GM18508 (cell line): ENCODE data around the gene CRY1.

Experiments
- ATAC-seq: cut with Tn5 transposase; IDR thresholded peaks from one replicate; pipeline ENCODE4 v1.9.1; 2021; ENCODE audit warnings: moderate number of reproducible peaks; ENCODE audit not compliant: insufficient read depth, unreplicated experiment

The CRY1 gene

DNA sequence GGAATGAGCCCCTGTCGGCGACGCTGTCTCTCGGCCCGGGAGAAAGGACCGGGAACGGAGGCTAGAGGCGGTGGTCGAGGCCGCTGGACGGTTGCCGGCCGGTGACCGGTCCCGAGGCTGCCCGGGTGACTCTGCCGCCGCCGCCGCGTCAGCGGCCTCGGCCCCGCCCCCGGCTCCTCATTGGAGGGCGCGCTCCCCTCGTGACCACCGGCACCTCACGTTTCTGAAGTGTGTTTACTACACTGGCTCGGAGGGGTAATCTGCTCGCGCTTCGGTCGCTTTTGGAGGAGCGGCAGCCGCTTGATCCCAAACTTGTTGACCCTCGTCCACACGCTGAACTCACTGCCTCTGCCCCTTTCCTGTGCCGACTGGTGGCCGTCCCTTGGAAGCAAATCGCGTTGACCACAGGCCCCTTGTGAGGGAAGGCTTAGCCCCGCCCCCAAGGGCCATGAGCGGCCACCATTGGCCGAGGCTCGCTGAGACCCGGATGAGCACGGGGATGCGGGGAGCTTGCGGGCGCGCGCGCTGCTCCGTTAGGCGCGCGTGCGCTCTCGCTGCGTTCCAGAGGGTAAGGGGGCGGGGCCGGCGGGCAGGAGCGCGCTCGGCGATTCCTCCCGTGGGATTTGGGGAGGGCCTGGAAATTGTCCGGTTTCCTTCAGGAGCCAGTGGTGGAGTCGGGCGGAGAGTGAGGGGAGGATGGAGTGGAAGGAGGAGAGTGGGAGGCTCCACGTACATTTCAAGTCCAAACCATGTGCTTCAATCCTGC, at the start of gene CRY1:
Gene CRY1 (minus strand): TSS at position 133 of the 766 bp plus-strand sequence. CDS start 588 bp downstream, outside the sequence.
- peak; percentile 69 for ATAC-seq

DNA sequence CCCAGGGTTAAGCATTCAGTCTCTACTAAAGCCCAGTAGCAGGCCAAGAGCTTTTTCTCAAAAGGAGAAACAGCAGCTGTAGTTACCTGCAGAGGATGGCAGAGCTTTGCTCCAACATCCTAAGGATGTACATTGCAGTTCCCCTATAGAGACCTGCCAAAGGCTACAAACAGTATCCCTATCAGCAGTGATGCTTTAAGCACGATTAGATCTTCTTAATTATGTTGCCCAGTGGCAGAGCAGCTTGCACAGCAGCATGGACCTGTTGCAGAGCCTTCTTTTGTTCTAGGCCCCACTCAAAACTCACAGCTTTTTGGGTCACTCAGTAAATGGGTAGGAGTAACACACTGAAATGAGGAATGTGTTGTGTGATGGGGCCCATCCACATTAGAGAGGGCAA, 46.4 kb upstream of the CRY1 start:
- ATAC-seq: no peak

- no peak for ATAC-seq
Measured at GRCh38 chr12:107138990-107139389, 45.6 kb upstream of the CRY1 start.

- no peak for ATAC-seq
Measured at GRCh38 chr12:107135177-107135576, 41.8 kb upstream of the CRY1 start.

- ATAC-seq: no peak
Measured at GRCh38 chr12:107134558-107134957, 41.2 kb upstream of the CRY1 start.

DNA sequence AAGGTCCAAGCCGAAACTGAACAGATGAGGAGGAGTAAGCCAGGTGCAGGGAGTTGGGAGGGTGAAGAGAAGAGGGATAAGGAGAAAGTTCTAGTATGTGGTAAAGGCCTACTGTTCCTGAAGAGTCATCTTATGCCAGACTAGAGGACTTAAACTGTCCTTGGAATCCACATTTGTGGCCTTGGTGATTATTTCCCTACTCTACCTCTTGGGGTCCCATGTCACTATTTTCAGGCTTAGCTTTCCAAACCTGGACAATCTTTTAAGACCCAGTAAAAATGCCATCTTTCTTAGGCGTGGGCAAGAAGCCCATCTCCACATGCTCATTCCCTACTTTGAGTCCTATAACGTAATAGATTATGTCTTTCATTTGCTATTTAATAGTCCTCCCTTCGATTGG, 40.1 kb upstream of the CRY1 start:
- no peak for ATAC-seq

GRCh38 chr12:107131832-107132616, 38.7 kb upstream of the CRY1 start:
- no peak for ATAC-seq

DNA sequence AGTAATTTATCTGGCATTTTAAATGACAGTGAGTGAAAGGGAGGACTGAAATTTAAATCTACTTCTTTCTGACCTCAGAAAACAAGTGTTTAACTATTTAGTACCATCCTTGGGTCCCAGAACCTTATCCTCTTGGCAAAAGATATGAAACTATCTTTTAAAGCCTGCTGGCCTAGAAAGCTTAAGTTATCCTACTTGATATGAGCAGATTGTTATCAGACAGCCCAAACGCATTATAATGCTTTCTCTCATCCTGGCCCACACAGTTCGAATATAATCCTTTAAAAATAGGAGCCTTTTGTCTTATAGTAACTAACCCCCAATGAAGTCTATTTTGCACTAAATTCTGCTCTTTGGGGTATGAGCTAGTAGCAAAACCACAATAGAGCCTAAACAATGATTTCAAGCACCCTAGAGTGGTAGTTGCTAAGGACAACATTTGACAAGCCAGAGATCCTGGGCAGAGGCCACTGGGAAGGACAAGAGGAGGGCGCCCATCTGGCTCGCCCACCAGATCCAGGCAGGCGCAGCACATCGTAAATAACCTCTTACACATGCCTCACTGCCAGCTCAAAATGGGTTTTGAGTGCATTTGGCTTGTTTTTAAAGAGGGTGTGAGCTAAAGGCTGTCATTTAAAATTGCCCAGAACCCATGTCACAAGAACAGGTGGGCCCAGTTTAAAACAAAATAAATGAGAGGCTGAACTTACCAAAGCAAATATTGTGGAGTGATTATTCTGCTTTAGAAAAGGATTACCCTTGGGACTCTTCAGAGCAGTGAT, 37.7 kb upstream of the CRY1 start:
- ATAC-seq: no peak

DNA sequence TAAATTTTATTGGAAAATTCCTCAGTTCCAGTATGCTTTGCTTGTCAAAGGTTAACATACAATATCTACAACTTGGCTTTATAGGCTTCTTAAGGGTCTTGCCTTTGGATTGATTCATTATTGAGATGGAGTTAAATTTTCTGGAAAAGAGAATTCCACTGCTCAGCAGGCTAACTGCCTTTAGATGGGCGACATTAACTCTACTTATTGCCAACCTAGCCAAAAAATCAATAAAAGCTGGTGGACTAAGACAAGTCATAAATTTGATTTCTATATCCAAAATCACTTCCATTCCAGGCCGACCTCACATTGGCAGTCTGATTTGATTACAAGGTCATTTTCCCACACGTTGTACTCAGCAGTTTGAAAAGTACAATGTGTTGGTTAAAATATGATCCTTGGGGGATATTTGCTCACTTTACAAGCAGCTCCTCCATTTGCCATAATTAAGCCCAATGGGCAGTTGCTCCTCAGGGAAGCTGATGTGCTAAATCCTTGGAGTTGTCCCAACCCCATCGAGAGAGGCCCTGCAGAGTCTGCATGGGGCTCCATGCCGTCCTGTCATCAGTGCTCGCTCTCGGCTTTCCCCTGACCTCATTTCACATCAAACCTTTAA, 36.1 kb upstream of the CRY1 start:
- no peak for ATAC-seq

DNA sequence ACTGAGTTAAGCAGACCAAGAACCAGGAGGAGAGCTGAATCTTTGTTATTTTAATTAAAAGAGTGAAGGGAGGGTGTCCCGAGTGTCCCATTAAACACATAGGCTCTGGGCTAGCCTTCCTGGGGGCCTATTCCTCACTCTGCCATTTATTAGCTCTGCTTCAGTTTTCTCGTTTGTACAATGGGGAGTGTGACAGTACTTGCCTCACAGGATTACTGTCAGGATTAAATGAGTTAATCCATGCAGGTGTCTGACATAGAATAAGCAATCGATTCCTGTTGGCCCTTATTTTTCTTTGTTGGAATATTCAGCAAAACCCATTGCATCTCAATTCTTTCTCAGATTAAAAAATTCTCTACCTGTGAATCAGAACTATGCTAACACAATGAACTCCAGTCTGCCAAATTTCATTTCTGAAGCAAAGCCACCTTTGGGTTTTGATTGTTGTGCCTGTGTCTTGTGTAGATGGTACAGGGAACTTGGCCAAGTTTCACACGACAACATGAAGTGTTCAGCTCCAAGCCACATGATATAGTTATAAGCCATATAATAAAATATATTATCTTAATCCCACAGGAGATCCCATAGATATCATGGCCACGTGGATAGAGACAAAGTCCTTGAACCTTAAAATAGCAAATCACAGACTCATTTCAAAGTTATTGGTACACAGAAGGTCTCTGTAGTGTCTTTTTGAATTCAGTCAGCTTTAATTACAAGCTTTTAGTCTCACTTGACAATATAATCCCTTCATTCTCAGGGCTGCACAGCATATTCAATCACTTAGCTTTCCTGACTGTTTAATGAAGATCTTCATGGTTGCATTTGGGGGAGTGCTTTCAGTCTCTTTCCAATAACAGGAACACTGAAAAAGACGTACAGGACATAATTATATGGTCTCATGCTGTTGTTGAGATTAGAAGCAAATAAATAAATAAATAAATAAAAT, 34.4 kb upstream of the CRY1 start:
- no peak for ATAC-seq

- no peak for ATAC-seq
Measured at GRCh38 chr12:107126796-107127481, 33.6 kb upstream of the CRY1 start.

DNA sequence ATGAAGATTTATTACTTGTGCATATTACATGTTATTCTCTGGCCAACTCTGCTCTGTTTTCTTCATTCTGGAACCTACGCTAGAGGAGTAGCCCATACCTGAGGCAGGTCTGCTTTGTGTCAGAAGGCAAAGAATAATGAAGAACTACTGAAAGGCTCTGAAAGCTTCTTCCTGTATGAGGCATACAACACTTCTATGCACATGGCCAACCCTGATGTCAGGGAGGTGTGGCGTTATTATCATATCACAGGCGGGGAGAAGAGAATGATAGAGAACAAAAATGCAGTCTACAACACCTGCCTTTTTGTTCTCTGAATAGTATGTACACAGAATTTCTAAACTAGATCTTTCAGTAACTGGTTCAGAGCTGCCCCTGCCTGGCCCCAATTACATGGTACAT, 32.5 kb upstream of the CRY1 start:
- ATAC-seq: no peak

DNA sequence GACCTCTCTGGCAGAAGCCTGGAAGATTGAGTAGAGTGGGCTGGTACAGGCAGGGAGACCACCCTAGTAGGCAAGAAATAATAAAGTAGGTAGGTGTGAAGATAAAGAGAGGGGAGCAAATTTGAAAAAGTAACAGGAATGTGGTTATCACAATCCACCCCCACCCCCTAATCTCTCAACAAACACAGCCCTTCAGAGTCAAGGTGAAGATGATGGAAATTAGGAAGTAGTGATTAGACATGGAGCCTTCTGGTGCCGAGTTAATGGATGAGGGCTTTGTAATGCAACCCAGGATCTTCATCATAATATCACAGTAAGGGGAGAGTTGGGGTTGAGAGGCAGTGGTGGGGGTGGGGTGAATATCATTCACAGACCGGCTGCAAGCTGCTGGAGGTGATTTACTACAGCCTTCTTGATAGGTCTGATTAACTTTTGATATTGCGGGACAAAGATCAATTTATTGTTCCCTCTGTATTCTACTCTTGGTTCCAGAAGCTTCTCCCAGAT, 29.2 kb upstream of the CRY1 start:
- ATAC-seq: no peak

DNA sequence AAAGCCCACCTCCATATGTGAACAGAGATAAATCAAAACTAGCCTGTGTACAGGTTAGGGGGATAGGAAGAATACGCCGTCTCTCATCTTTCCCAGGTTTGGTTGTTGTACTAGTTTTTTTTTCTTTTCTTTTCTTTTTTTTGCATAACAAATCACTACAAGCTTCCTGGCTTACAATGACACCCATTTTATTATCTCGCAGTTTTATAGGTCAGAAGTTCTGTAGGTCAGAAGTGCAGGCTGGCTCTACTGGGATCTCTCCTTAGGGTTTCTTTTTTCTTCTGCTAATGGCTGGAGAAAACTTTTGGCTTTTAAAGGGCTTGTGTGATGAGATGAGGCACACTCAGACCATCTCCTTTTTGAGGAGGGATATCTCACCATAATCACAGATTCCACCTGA, 25.7 kb upstream of the CRY1 start:
- ATAC-seq: no peak

DNA sequence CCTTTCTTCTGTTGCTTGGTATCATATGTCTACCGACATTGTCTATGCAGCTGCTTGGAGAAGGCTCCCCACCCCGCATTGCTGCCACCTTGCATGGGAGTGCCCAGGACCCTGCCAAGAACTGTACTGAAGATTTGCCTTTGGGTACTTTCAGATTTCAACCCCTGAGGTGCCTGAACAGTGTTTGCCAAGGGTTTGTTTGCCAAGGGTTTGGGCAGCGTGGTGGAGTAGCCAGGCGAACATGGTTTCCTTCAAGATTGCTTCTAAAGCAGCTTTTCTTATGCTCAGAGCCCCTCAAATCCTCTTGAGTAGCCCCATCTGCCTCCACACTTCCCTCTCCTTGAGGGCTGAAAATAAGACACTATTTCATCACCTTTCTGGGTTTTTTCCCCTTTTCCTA, 25.3 kb upstream of the CRY1 start:
- ATAC-seq: no peak

GRCh38 chr12:107115119-107115518, 21.8 kb upstream of the CRY1 start:
- ATAC-seq: no peak

GRCh38 chr12:107111314-107111713, 18.0 kb upstream of the CRY1 start:
- no peak for ATAC-seq
